Subcutaneous abdominal adipose tissue (tissue), 5 donors: ENCODE data around the gene SMAD3.

Source experiments
- H3K27ac ChIP-seq: one replicate; pipeline ENCODE4 v1.7.0; 2013; ENCODE audit warnings: low read depth, mild to moderate bottlenecking, inconsistent platforms, low read length, moderate library complexity
- H3K27me3 ChIP-seq, 5 donors: one replicate each; pipeline ENCODE4 v1.7.0; 2013; ENCODE audit warnings: low read length in 5 of 5, inconsistent platforms in 1 of 5; ENCODE audit not compliant: control insufficient read depth in 5 of 5, insufficient read depth in 4 of 5
- H3K36me3 ChIP-seq, 5 donors: one replicate each; pipeline ENCODE4 v1.7.0; 2013; ENCODE audit warnings: low read length in 5 of 5; ENCODE audit not compliant: control insufficient read depth in 5 of 5, insufficient read depth in 5 of 5
- H3K4me1 ChIP-seq, 5 donors: one replicate each; pipeline ENCODE4 v1.7.0; 2013; ENCODE audit warnings: low read length in 5 of 5, mild to moderate bottlenecking in 3 of 5, moderate library complexity in 1 of 5; ENCODE audit not compliant: control insufficient read depth in 5 of 5, insufficient read depth in 5 of 5
- H3K4me3 ChIP-seq, 5 donors: one replicate each; pipeline ENCODE4 v1.7.0; 2013; ENCODE audit warnings: low read length in 5 of 5, low read depth in 1 of 5
- H3K9ac ChIP-seq, 5 donors: one replicate each; pipeline ENCODE4 v1.7.0; 2013; ENCODE audit warnings: low read length in 5 of 5, mild to moderate bottlenecking in 4 of 5, moderate library complexity in 3 of 5
- H3K9me3 ChIP-seq, 5 donors: one replicate each; pipeline ENCODE4 v1.7.0; 2013; ENCODE audit warnings: low read length in 5 of 5; ENCODE audit not compliant: control insufficient read depth in 5 of 5
- donor health status: healthy.
- donor health status: healthy.
- donor health status: healthy.
- donor health status: healthy.
- donor health status: healthy.

Gene SMAD3

GRCh38 chr15:67192185-67192820 is 126.9 kb downstream of the SMAD3 start:
- no peaks in the 10 kb centered on the region for H3K9me3 ChIP-seq
- H3K36me3 ChIP-seq = peaks cover 7 to 57% (median 46%) of the 10 kb centered on the region in 5 donors
- H3K27ac ChIP-seq = no peak overlapping the region
- no peak overlapping the region for H3K9ac ChIP-seq
- H3K27me3 ChIP-seq = no peaks in the 10 kb centered on the region
- H3K4me1 ChIP-seq = peaks cover 14 to 60% (median 40%) of the 10 kb centered on the region in 5 donors
- H3K4me3 ChIP-seq = no peak overlapping the region

DNA sequence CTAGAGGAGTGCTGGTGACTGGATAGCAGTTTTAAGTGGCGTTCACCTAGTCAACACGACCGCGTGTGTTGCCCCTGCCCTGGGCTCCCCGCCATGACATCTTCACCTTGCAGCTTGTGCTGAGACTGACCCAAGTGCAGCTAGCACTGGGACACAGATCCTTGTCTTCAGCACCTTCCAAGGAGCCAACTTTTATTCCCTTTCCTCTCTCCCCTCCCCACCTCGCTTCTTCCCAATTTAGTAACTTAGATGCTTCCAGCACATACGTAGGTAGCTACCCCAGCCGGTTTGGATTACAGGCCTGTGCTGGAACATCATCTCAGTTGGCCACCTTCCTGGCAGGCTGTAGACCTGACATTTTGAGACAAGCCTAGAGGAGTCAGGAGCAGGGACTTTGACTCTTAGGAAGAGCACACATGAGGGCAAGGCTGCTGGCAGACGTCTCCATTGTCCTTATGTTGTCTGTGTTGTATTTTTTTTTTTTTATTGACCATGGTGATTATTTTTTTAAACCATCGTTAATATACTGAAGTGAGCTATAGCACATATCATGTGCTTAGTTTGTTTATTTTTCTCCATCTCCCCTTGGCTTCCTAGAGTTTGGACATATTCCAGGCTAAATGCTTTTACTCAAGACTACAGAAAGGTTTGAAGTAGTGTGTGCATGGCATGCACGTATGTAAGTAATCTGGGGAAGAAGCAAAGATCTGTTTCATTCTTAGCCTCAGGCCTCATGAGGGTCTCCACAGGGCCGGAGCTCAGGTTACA is 128.0 kb downstream of the SMAD3 start:
- peak overlapping the region; percentile 55 for H3K27ac ChIP-seq
- peaks cover 7 to 51% (median 39%) of the 10 kb centered on the region in 5 donors for H3K36me3 ChIP-seq
- H3K27me3 ChIP-seq = no peaks in the 10 kb centered on the region
- H3K9ac ChIP-seq = no peak overlapping the region
- no peak overlapping the region for H3K4me3 ChIP-seq
- H3K9me3 ChIP-seq = no peaks in the 10 kb centered on the region
- peaks cover 14 to 52% (median 30%) of the 10 kb centered on the region in 5 donors for H3K4me1 ChIP-seq

- H3K4me1 ChIP-seq = peaks cover 8 to 46% (median 24%) of the 10 kb centered on the region in 5 donors
- H3K9me3 ChIP-seq = no peaks in the 10 kb centered on the region
- no peaks in the 10 kb centered on the region for H3K27me3 ChIP-seq
- H3K4me3 ChIP-seq = no peak overlapping the region
- H3K9ac ChIP-seq = no peak overlapping the region
- peaks cover 7 to 47% (median 31%) of the 10 kb centered on the region in 5 donors for H3K36me3 ChIP-seq
- H3K27ac ChIP-seq = peak overlapping the region; percentile 68
These were observed 129.0 kb downstream of the SMAD3 start for GRCh38 chr15:67194171-67195114.

DNA sequence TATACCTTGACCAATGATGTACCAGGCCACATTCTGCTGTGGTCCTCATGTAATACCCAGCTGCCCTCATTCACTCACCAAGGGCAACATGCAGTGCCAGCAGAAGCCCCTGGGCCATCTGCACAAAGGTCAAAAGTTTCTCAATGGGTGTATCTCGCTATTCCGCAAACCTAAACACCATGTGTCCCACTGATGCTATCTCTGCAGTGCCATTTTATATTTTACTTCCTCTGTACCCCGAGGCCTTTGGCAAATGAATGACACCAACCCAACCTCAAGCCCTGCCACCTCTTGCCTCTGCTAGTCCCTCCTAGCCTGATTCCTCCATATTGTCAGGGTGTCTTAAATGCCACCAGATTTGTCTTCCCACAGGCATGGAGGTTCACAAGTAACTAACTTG is 129.9 kb downstream of the SMAD3 start:
- H3K9me3 ChIP-seq = no peaks in the 10 kb centered on the region
- peaks cover 7 to 39% (median 26%) of the 10 kb centered on the region in 5 donors for H3K36me3 ChIP-seq
- H3K27ac ChIP-seq = peak overlapping the region; percentile 68
- no peak overlapping the region for H3K4me3 ChIP-seq
- peaks cover 6 to 45% (median 15%) of the 10 kb centered on the region in 5 donors for H3K4me1 ChIP-seq
- peak overlapping the region in 1 of 5 donors; percentile 15 for H3K9ac ChIP-seq
- H3K27me3 ChIP-seq = no peaks in the 10 kb centered on the region

GRCh38 chr15:67196222-67196621 is 130.8 kb downstream of the SMAD3 start:
- Histone ChIP-seq H3K4me1 (peaks cover 6 to 46% (median 21%) of the 10 kb centered on the region in 5 donors), H3K9ac (no peak overlapping the region), H3K27me3 (no peaks in the 10 kb centered on the region), H3K27ac (no peak overlapping the region), H3K4me3 (no peak overlapping the region), H3K36me3 (peaks cover 7 to 30% (median 18%) of the 10 kb centered on the region in 5 donors), H3K9me3 (no peaks in the 10 kb centered on the region)

DNA sequence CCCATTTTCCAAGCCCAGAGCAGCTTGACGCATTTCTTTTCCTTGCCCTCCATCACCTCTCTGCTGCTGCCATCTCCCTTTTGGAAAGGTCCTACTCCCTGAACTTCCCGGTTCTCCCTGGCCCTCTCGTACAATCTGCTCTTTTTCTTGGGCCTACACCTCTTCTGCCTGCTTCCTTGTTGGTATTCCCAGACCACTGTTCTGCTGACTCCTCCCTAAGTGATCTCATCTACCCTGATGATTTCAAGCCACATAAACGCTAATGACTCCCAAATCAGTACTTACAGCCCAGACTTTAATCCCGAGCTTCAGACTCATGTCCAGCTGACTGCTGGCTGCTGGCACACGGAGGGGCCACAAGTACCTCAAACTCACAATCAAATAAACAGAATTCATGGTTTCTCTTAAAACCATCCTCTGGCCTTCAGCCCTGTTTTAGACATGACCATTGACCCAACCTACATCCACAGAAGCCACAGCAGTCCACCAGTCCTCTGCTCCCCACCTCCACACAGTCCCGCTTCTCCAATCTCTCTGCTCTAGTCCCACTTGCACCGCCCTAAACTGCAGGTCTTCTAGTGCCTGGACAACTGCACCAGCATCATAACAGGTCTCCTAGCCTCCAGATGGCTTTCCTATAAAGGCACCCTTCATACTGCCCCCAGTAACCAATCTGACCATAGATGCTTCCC is 131.4 kb downstream of the SMAD3 start:
- peaks cover 2 to 25% (median 13%) of the 10 kb centered on the region in 5 donors for H3K36me3 ChIP-seq
- peaks cover 6 to 46% (median 21%) of the 10 kb centered on the region in 5 donors for H3K4me1 ChIP-seq
- H3K27me3 ChIP-seq = no peaks in the 10 kb centered on the region
- no peaks in the 10 kb centered on the region for H3K9me3 ChIP-seq
- H3K9ac ChIP-seq = no peak overlapping the region
- no peak overlapping the region for H3K4me3 ChIP-seq
- H3K27ac ChIP-seq = peak overlapping the region; percentile 19

DNA sequence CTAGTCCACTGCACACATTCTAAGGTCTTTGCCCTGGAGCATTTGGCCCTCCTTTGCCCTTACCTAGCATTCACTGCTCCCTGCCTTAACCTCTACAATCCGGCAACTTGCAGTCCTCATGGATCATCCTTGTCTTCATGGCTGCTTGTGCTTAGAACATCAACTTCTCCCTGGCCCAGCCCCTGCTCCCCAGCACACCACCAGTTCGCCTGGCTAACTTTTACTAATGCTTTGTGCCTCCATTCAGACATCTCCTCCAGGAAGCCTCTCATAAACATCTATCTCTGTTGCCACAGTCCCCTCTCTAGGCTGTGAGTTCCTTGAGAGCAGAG is 131.9 kb downstream of the SMAD3 start:
- no peak overlapping the region for H3K4me3 ChIP-seq
- peaks cover 6 to 46% (median 21%) of the 10 kb centered on the region in 5 donors for H3K4me1 ChIP-seq
- H3K27me3 ChIP-seq = no peaks in the 10 kb centered on the region
- H3K36me3 ChIP-seq = peaks cover 2 to 25% (median 13%) of the 10 kb centered on the region in 5 donors
- no peak overlapping the region for H3K9ac ChIP-seq
- H3K27ac ChIP-seq = peak overlapping the region; percentile 19
- H3K9me3 ChIP-seq = no peaks in the 10 kb centered on the region

- H3K27ac ChIP-seq = no peak overlapping the region
- no peaks in the 10 kb centered on the region for H3K27me3 ChIP-seq
- peaks cover 6 to 21% (median 8%) of the 10 kb centered on the region in 5 donors for H3K36me3 ChIP-seq
- H3K4me1 ChIP-seq = peaks cover 6 to 46% (median 21%) of the 10 kb centered on the region in 5 donors
- no peak overlapping the region for H3K4me3 ChIP-seq
- no peaks in the 10 kb centered on the region for H3K9me3 ChIP-seq
- H3K9ac ChIP-seq = no peak overlapping the region
These were observed 132.9 kb downstream of the SMAD3 start for GRCh38 chr15:67198157-67198754.

DNA sequence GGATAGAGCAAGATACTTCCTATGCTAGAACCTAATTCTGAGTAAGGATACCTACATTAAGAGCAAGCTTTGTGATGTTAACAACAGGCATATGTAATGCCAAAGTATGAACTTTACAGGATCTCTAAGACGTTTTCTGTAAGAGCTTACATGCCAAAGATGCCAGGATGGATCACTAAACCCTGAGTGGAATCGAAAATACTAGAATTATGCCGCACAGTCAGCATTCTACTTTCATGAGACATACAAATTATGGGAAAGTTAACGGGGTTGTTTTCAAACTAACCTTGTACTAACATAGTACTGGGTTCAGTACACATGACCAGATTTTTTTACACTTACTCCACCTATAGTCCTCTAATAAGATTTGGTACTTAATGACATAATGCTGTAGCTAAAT is 134.0 kb downstream of the SMAD3 start:
- Histone ChIP-seq H3K4me3 (no peak overlapping the region), H3K9me3 (no peaks in the 10 kb centered on the region), H3K27ac (peak overlapping the region; percentile 84), H3K9ac (no peak overlapping the region), H3K27me3 (no peaks in the 10 kb centered on the region), H3K4me1 (peaks cover 6 to 37% (median 21%) of the 10 kb centered on the region in 5 donors), H3K36me3 (peaks cover 4 to 19% (median 9%) of the 10 kb centered on the region in 5 donors)
